A673 (cell line): ENCODE results near the gene GRIN2C. TPM values are rescaled to one million over a fixed set of nuclear protein-coding genes. Genes with fewer than 3 reads are reported as not detected.

Experiments
- BruUV-seq: library from RNA; stranded (reverse); fragments of 400-500 nt; replicated peaks from 2 replicates; lab custom pipeline; 2021; lab: Mats Ljungman, UMichigan
- CTCF ChIA-PET: fragments of 300-600 bp; sonication (Branson Sonifier 250); formaldehyde crosslinking; loops from one replicate; lab custom pipeline; 2022; ENCODE audit warnings: antibody characterized with exemption; lab: Charles Lee
- POLR2A ChIA-PET: fragments of 300-600 bp; sonication (Branson Sonifier 250); formaldehyde crosslinking; loops from one replicate; lab custom pipeline; 2022; ENCODE audit warnings: antibody characterized with exemption; ENCODE audit not compliant: low non-redundant PET; lab: Charles Lee
- DNase-seq: peaks from one replicate; pipeline ENCODE4 v3.0.0-alpha.2; 2015; ENCODE audit warnings: low spot score
- H3K27ac ChIP-seq: fragments of 200-600 bp; sonication (generic); 2 replicates; pipeline ENCODE4 v1.5.1; 2016; ENCODE audit warnings: mixed run types, low read depth, mild to moderate bottlenecking, mixed read lengths, antibody characterized with exemption, low read length; ENCODE audit not compliant: poor library complexity, severe bottlenecking
- H3K27me3 ChIP-seq: fragments of 200-600 bp; sonication (generic); replicated peaks from 2 replicates; pipeline ENCODE4 v1.6.1; 2017; ENCODE audit warnings: mixed run types, low read depth, mild to moderate bottlenecking, mixed read lengths, antibody characterized with exemption, low read length; ENCODE audit not compliant: insufficient read depth, poor library complexity
- H3K36me3 ChIP-seq: fragments of 200-600 bp; sonication (generic); 2 replicates; pipeline ENCODE4 v1.6.1; 2016; ENCODE audit warnings: mixed run types, mild to moderate bottlenecking, mixed read lengths, antibody characterized with exemption, low read length; ENCODE audit not compliant: insufficient read depth, poor library complexity, severe bottlenecking
- H3K4me1 ChIP-seq: fragments of 200-600 bp; sonication (generic); 2 replicates; pipeline ENCODE4 v1.6.1; 2017; ENCODE audit warnings: mixed run types, mild to moderate bottlenecking, mixed read lengths, antibody characterized with exemption, low read length; ENCODE audit not compliant: insufficient read depth, poor library complexity, severe bottlenecking
- H3K4me3 ChIP-seq: fragments of 200-600 bp; sonication (generic); 2 replicates; pipeline ENCODE4 v1.5.1; 2016; ENCODE audit warnings: low read depth, mixed run types, mild to moderate bottlenecking, mixed read lengths, low read length; ENCODE audit not compliant: poor library complexity, severe bottlenecking
- H3K9me3 ChIP-seq: fragments of 200-600 bp; sonication (generic); 2 replicates; pipeline ENCODE4 v1.6.1; 2016; ENCODE audit warnings: mixed run types, low read depth, mild to moderate bottlenecking, mixed read lengths, antibody characterized with exemption, low read length; ENCODE audit not compliant: poor library complexity, severe bottlenecking
- EZH2 ChIP-seq: fragments of 200-600 bp; sonication (generic); IDR thresholded peaks from 2 replicates; pipeline ENCODE4 v1.6.1; 2017; ENCODE audit warnings: borderline replicate concordance, low read depth, mild to moderate bottlenecking, mixed read lengths, antibody characterized with exemption, low read length; ENCODE audit not compliant: poor library complexity, severe bottlenecking
- intact Hi-C: fragments of 100-400 bp; cut with micrococcal nuclease; formaldehyde crosslinking; loops from one replicate; pipeline ENCODE4 v1.10.0; 2022; ENCODE audit not compliant: unreplicated experiment
- total RNA-seq: library from RNA; stranded (reverse); gene quantifications from 2 replicates; pipeline ENCODE4 v1.2.3, GENCODE V29; 2021
- TF ChIP-seq, protein P1 (sequence below): fragments of 300-800, 200-600 bp; sonication (generic); conservative IDR thresholded peaks from 2 replicates; pipeline ENCODE4 v1.5.1; 2017; ENCODE audit warnings: low read depth, mild to moderate bottlenecking, antibody characterized with exemption, low read length, moderate library complexity, mixed read lengths

Gene GRIN2C
- total RNA-seq, 1 experiment from 2014 or later = 0.09 TPM

DNA sequence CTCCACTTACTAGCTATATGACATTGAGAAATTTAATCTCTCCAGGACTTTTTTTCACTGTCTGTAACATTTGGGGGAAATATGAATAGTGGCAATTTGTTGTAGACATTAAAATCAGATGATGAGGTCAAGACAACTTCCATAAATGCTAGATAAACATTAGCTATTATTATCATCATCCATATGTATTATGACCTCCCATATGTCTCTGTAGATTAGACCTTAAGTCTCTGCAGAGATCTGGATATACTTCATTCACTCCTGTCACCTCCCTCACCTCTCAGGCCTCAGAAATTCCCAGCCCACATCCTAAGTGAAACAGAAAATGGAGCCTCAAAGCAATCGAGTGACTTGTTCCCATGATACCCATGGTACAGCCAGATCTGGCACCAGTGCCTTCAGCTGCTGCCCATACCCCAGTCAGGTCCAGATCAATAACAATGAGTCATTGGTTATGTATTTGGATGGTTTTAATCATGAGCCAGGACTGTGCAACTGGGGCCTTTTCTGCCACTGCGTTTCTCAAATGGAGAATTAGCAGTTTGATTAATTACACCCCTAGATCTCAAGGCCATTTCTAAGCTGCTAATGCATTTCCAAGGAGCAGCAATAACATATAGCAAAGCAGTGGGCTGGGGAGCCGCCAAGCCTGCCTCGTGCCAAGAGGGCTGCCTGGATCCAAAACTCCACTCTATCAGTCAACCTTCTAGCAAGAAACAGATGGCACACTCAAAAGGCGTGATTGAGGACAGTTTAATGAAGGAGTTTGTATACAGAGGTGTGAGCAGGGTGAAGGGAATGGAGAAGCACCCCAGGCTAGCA is 15.7 kb upstream of the GRIN2C start:
- intact Hi-C loops = no loop called here
- CTCF ChIA-PET = interaction anchor here (1.1 kb wide), 1 partner anchor 131 kb away, joined by 3 read pairs; no protein-coding TSS in a partner anchor
- no peaks in the 10 kb centered on the region for H3K27me3 ChIP-seq
- no peaks in the 10 kb centered on the region for H3K36me3 ChIP-seq
- no peak overlapping the region for H3K4me3 ChIP-seq
- no peak for TF ChIP-seq EZH2
- TF ChIP-seq, protein P1, sequence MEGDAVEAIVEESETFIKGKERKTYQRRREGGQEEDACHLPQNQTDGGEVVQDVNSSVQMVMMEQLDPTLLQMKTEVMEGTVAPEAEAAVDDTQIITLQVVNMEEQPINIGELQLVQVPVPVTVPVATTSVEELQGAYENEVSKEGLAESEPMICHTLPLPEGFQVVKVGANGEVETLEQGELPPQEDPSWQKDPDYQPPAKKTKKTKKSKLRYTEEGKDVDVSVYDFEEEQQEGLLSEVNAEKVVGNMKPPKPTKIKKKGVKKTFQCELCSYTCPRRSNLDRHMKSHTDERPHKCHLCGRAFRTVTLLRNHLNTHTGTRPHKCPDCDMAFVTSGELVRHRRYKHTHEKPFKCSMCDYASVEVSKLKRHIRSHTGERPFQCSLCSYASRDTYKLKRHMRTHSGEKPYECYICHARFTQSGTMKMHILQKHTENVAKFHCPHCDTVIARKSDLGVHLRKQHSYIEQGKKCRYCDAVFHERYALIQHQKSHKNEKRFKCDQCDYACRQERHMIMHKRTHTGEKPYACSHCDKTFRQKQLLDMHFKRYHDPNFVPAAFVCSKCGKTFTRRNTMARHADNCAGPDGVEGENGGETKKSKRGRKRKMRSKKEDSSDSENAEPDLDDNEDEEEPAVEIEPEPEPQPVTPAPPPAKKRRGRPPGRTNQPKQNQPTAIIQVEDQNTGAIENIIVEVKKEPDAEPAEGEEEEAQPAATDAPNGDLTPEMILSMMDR = no peak
- POLR2A ChIA-PET = no interaction called here
- no peaks in the 10 kb centered on the region for H3K9me3 ChIP-seq
- no TSS peak for BruUV-seq
- peaks cover 23% of the 10 kb centered on the region for H3K4me1 ChIP-seq
- H3K27ac ChIP-seq = no peak overlapping the region
- no peak for DNase-seq

DNA sequence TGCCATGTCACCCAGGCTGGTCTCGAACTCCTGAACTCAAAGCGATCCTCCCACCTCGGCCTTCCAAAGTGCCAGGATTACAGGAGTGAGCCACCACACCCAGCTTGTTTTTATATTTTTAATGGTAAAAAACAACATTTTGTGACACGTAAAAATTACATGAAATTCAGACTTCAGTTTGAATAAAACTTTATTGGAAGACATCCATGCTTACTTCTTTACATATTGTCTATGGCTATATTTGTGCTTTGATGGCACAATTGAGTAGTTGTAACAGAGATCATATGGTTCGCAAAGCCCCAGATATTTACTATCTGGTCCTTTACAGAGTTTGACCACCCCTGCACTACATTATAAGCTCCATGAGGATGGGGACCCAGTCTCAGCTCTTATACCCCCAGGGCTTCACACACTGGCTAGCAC is 14.9 kb upstream of the GRIN2C start:
- Histone ChIP-seq H3K27me3 (no peaks in the 10 kb centered on the region), H3K9me3 (no peaks in the 10 kb centered on the region), H3K36me3 (no peaks in the 10 kb centered on the region), H3K27ac (no peak overlapping the region), H3K4me1 (peaks cover 23% of the 10 kb centered on the region), H3K4me3 (no peak overlapping the region)
- intact Hi-C loops = no loop called here
- DNase-seq = no peak
- TF ChIP-seq, protein P1 = no peak
- no peak for TF ChIP-seq EZH2
- BruUV-seq = no TSS peak
- CTCF ChIA-PET = interaction anchor here (1.1 kb wide), 1 partner anchor 130 kb away, joined by 3 read pairs; no protein-coding TSS in a partner anchor
- POLR2A ChIA-PET = no interaction called here

DNA sequence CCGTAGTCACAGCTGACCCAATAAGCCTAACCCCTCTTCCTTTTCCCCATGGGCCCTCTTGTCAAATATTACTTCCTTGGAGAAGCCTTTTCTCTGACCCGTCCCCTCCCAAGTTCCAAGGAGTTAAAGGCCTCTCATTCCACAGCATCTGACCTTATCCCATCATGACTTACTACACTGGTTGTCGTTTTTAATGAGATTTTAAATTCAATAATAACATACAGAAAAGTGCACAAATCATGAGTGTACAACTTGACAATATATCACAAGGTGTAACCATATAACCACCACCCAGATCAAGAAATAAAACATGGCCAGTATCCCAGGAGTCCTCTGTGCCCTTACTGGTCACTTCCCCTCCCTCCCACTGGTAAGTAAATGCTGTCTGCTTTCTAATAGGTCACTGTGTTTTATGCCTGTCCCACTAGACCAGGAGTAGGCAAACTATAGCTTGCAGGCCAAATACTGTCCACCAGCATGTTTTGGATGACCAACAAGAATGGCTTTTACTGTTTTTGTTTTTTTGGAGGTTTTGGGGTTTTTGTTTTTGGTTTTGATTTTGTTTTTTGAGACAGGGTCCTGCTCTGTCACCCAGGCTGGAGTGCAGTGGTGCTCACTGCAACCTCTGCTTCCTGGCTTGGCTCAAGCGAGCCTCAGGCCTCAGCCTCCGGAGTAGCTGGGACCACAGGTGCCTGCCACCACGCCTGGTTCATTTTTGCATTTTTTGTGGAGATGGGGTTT is 14.4 kb upstream of the GRIN2C start:
- intact Hi-C loops = no loop called here
- ChIA-PET CTCF (interaction anchor here (0.8 to 1.5 kb wide), 3 partner anchors 87 to 130 kb away, joined by 3 to 5 read pairs (median 3); no protein-coding TSS in a partner anchor), POLR2A (no interaction called here)
- no peaks in the 10 kb centered on the region for H3K27me3 ChIP-seq
- no TSS peak for BruUV-seq
- no peak for DNase-seq
- peak overlapping the region; percentile 90 for H3K27ac ChIP-seq
- TF ChIP-seq, protein P1 = no peak
- no peak for TF ChIP-seq EZH2
- H3K9me3 ChIP-seq = no peaks in the 10 kb centered on the region
- H3K4me3 ChIP-seq = peak overlapping the region; percentile 77
- peaks cover 23% of the 10 kb centered on the region for H3K4me1 ChIP-seq
- H3K36me3 ChIP-seq = no peaks in the 10 kb centered on the region
